ENCODE data around the gene ARHGAP24.

DNA sequence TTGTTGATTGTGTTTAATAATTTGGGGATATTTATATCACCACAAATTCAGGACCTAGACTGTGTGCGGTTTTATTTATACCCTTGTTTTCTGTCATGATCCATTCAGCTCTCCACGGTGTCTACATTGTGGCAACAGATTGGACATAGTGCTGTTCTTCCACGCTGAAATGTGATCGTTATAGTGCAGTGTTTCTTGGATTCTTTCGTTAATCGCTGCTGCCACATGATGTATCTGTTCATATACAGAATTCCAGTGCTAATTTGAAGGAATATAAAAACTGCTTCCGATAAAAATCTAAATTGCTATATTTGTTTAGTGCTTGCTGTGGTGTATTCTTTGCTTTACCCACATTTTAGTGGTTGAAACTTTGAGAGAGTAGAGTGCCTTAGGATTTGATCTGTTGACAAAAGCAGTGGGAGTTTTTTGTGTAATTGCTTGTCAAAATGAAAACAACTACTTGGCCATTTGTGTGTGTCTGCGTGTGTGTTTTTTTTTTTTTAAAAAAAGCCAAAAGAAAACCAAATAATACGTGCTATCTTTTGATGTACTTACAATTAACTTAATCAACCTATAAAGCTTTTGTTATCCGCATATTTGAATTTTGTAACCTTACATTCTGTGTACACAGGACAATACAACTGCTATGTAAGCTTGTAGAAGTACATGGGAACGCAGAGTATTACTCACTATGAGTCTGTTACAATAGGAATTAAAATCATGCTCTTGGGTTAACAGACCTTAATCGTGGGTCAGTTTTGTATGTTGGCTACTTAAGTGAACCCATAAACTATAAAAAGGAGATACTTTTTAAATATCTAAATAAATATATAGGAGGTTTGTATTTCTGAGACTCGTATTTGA lies 353.3 kb downstream of the ARHGAP24 start:
- TF ChIP-seq CTCF (IDR thresholded peaks at IDR 0.05) (no peak), POLR2A (IDR thresholded peaks at IDR 0.05) (no peak)
